HepG2 (cell line): ENCODE data around the gene GNG4. TPM values are rescaled to one million over a fixed set of nuclear protein-coding genes. Genes with fewer than 3 reads are reported as not detected.

Experiments
- AFF4 ChIP-seq: sonication (generic); formaldehyde crosslinking; IDR thresholded peaks from 2 replicates; pipeline ENCODE4 v1.4.0; 2020; ENCODE audit warnings: missing genetic modification reagents
- CHD2 ChIP-seq: IDR thresholded peaks from 2 replicates; pipeline ENCODE4 v1.6.1; 2011; ENCODE audit warnings: low read depth, low read length, improper control_type of control experiment
- DNMT1 ChIP-seq: sonication (generic); formaldehyde crosslinking; IDR thresholded peaks from 2 replicates; pipeline ENCODE4 v1.5.1; 2020; ENCODE audit warnings: mild to moderate bottlenecking, missing genetic modification reagents
- ETV6 ChIP-seq: sonication (generic); formaldehyde crosslinking; conservative IDR thresholded peaks from 2 replicates; pipeline ENCODE4 v1.4.0; 2020; ENCODE audit warnings: missing genetic modification reagents
- HINFP ChIP-seq: sonication (generic); formaldehyde crosslinking; IDR thresholded peaks from 2 replicates; pipeline ENCODE4 v1.4.0; 2020; ENCODE audit warnings: low read depth, mild to moderate bottlenecking, missing genetic modification reagents
- MAFG ChIP-seq: sonication (generic); formaldehyde crosslinking; IDR thresholded peaks from 2 replicates; pipeline ENCODE4 v1.5.1; 2020; ENCODE audit warnings: mild to moderate bottlenecking, missing genetic modification reagents
- NR2F2 ChIP-seq: IDR thresholded peaks from 2 replicates; pipeline ENCODE4 v1.6.1; 2012; ENCODE audit warnings: low read depth, inconsistent platforms, borderline replicate concordance
- RBAK ChIP-seq: sonication (generic); formaldehyde crosslinking; IDR thresholded peaks from 2 replicates; pipeline ENCODE4 v1.5.1; 2020; ENCODE audit warnings: mild to moderate bottlenecking, missing genetic modification reagents
- RCOR2 ChIP-seq: IDR thresholded peaks from 2 replicates; pipeline ENCODE4 v1.6.1; 2016; ENCODE audit warnings: missing biosample characterization, missing genetic modification reagents
- RFXAP ChIP-seq: sonication (generic); formaldehyde crosslinking; IDR thresholded peaks from 2 replicates; pipeline ENCODE4 v1.4.0; 2020; ENCODE audit warnings: missing genetic modification reagents, borderline replicate concordance
- RXRB ChIP-seq: IDR thresholded peaks from 2 replicates; pipeline ENCODE4 v1.6.1; 2016; ENCODE audit warnings: borderline replicate concordance, missing genetic modification reagents, missing compliant biosample characterization
- SCMH1 ChIP-seq: sonication (generic); formaldehyde crosslinking; IDR thresholded peaks from 2 replicates; pipeline ENCODE4 v1.9.0; 2021; ENCODE audit warnings: missing genetic modification reagents, mild to moderate bottlenecking, borderline replicate concordance
- ZFP1 ChIP-seq: IDR thresholded peaks from 2 replicates; pipeline ENCODE4 v1.6.1; 2016
- ZFP82 ChIP-seq: sonication (generic); formaldehyde crosslinking; IDR thresholded peaks from 2 replicates; pipeline ENCODE4 v1.5.1; 2020; ENCODE audit warnings: mild to moderate bottlenecking, missing genetic modification reagents, borderline replicate concordance
- ZNF367 ChIP-seq: sonication (generic); formaldehyde crosslinking; IDR thresholded peaks from 2 replicates; pipeline ENCODE4 v1.4.0; 2020; ENCODE audit warnings: missing genetic modification reagents, borderline replicate concordance
- ZNF451 ChIP-seq: sonication (generic); formaldehyde crosslinking; IDR thresholded peaks from 2 replicates; pipeline ENCODE4 v1.5.0; 2020; ENCODE audit warnings: mild to moderate bottlenecking, missing genetic modification reagents
- ZNF564 ChIP-seq: sonication (generic); formaldehyde crosslinking; IDR thresholded peaks from 2 replicates; pipeline ENCODE4 v1.8.1; 2023; ENCODE audit warnings: mild to moderate bottlenecking, missing genetic modification reagents
- ZNF567 ChIP-seq: sonication (generic); formaldehyde crosslinking; IDR thresholded peaks from 2 replicates; pipeline ENCODE4 v1.8.1; 2023; ENCODE audit warnings: mild to moderate bottlenecking, missing genetic modification reagents, borderline replicate concordance
- ZNF577 ChIP-seq: sonication (generic); formaldehyde crosslinking; IDR thresholded peaks from 2 replicates; pipeline ENCODE4 v1.4.0; 2020; ENCODE audit warnings: mild to moderate bottlenecking, low read depth, missing genetic modification reagents, borderline replicate concordance
- ZNF614 ChIP-seq: IDR thresholded peaks from 2 replicates; pipeline ENCODE4 v1.6.1; 2018; ENCODE audit warnings: missing biosample characterization, missing genetic modification reagents, inconsistent platforms, borderline replicate concordance
- ZNF766 ChIP-seq: sonication (generic); formaldehyde crosslinking; IDR thresholded peaks from 2 replicates; pipeline ENCODE4 v1.5.0; 2020; ENCODE audit warnings: missing genetic modification reagents, borderline replicate concordance
- ZNF781 ChIP-seq: sonication (generic); formaldehyde crosslinking; IDR thresholded peaks from 2 replicates; pipeline ENCODE4 v1.5.1; 2020; ENCODE audit warnings: borderline replicate concordance, mild to moderate bottlenecking, missing genetic modification reagents; ENCODE audit errors: not compliant biosample characterization
- ZNF879 ChIP-seq: sonication (generic); formaldehyde crosslinking; IDR thresholded peaks from 2 replicates; pipeline ENCODE4 v1.8.1; 2023; ENCODE audit warnings: missing genetic modification reagents
- ZNF883 ChIP-seq: sonication (generic); formaldehyde crosslinking; IDR thresholded peaks from 2 replicates; pipeline ENCODE4 v1.5.1; 2020; ENCODE audit warnings: mild to moderate bottlenecking, missing genetic modification reagents; ENCODE audit errors: not compliant biosample characterization
- polyA plus RNA-seq, 8 experiments: library from polyadenylated mRNA; depleted of rRNA in 3 of 8; stranded (reverse) in 7 of 8; unstranded in 1 of 8; fragments of >200 nt; fragmentation: Illumina TruSeq in 4 of 8; extraction: Trizol in 4 of 8; gene quantifications; 2 replicates each; pipeline versions ENCODE4 v1.2.1 to v1.2.3, GENCODE V29; 2011 to 2016; ENCODE audit warnings: low read depth in 4 of 8, missing spikeins in 1 of 8, mixed read lengths in 1 of 8; ENCODE audit not compliant: insufficient read depth in 1 of 8
- total RNA-seq, 5 experiments: library from RNA; depleted of rRNA; stranded (reverse); fragments of >200 nt; fragmentation: Illumina TruSeq; extraction: Trizol; gene quantifications; 2 replicates each; pipeline ENCODE4 v1.2.3, GENCODE V29; 2016; ENCODE audit warnings: low read depth in 1 of 5
- TF ChIP-seq, protein P1 (sequence below): sonication (generic); formaldehyde crosslinking; IDR thresholded peaks from 2 replicates; pipeline ENCODE4 v1.4.0; 2020; ENCODE audit warnings: missing genetic modification reagents

GNG4 gene
- total and polyA plus RNA-seq, 2 of the 13 experiments (the other 11 are each of a cell fraction or from before 2014, with no cell fraction given): 27.1 to 69.5 TPM

DNA sequence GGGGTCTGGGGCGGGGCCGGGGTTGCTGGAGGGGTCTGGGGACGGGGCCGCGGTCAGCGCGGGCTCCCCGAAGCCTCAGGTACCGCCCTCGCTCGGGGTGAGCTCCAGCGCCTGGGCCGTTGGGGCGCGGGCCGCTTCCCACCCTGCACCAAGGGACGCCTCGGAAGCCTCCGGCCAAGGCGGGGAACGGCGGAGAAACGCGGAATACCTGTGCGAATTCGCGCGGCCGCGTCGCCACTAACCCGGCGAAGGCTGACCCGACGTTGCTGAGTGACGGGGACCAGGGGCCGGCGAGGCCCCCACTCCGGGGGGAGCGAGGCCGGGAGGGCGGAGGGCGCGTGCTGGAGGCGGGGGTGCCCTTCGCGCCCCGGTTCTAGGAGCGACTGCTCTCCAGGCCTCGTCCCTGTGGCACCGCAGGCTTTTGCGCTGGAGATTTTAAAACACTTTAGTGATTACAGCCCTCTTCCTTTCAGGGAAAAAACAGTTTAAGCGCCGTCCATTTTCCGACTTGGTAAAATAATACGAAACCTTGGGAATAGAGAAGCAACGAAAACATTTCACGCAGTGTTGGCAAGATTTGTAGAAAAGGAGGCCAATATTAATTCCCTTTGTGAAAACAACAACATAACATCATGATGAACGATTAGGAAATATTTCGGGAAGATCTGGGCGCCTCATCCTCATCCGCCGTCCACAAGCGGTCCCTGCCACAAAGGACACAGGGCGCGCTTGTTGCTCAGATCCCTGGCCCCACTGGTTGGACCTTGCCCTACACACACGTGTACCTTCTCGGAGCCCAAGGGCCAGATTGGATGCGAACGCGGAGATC lies 971 bp upstream of the GNG4 start (continued):
- peak; percentile 58; the same call in 1 of the 2 replicates for TF ChIP-seq AFF4 (CRISPR knock-in tag)
- peak; percentile 62 for TF ChIP-seq ZNF883 (CRISPR knock-in tag)
- TF ChIP-seq DNMT1: no peak
- no peak for TF ChIP-seq ZNF577 (CRISPR knock-in tag)
- TF ChIP-seq MAFG (CRISPR knock-in tag): no peak
- TF ChIP-seq ZNF781 (CRISPR knock-in tag): peak; percentile 75
- TF ChIP-seq ZNF614 (CRISPR knock-in tag): peak; percentile 79; the same call in 1 of the 2 replicates
- TF ChIP-seq, protein P1, sequence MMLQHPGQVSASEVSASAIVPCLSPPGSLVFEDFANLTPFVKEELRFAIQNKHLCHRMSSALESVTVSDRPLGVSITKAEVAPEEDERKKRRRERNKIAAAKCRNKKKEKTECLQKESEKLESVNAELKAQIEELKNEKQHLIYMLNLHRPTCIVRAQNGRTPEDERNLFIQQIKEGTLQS (CRISPR knock-in tag): peak; percentile 43; the same call in 1 of the 2 replicates
- TF ChIP-seq RXRB (CRISPR knock-in tag): peak; percentile 85
- 0 out of 2 replicates have a peak, but pooled peaks have one; percentile 20 for TF ChIP-seq ZFP82 (CRISPR knock-in tag)
- no peak for TF ChIP-seq RBAK
- TF ChIP-seq ZNF879 (CRISPR knock-in tag): 0 out of 2 replicates have a peak, but pooled peaks have one; percentile 34
- TF ChIP-seq ZNF451: no peak
- peak; percentile 66 for TF ChIP-seq RCOR2 (CRISPR knock-in tag)
- TF ChIP-seq SCMH1 (CRISPR knock-in tag): no peak
- no peak for TF ChIP-seq CHD2
- TF ChIP-seq HINFP (CRISPR knock-in tag): peak; percentile 18; the same call in 1 of the 2 replicates
- no peak; the same call in 1 of the 2 replicates for TF ChIP-seq ETV6 (CRISPR knock-in tag)
- peak; percentile 57; the same call in 1 of the 2 replicates for TF ChIP-seq RFXAP (CRISPR knock-in tag)
- TF ChIP-seq ZNF567 (CRISPR knock-in tag): no peak
- peak; percentile 26; the same call in 1 of the 2 replicates for TF ChIP-seq ZNF766 (CRISPR knock-in tag)
- peak; percentile 77; the same call in 1 of the 2 replicates for TF ChIP-seq ZFP1 (CRISPR knock-in tag)
- peak; percentile 28; the same call in 1 of the 2 replicates for TF ChIP-seq NR2F2
- no peak for TF ChIP-seq ZNF564 (CRISPR knock-in tag)
- no peak for TF ChIP-seq ZNF367 (CRISPR knock-in tag)
